Measurements from ENCODE around the gene ATP6V1E1.

DNA sequence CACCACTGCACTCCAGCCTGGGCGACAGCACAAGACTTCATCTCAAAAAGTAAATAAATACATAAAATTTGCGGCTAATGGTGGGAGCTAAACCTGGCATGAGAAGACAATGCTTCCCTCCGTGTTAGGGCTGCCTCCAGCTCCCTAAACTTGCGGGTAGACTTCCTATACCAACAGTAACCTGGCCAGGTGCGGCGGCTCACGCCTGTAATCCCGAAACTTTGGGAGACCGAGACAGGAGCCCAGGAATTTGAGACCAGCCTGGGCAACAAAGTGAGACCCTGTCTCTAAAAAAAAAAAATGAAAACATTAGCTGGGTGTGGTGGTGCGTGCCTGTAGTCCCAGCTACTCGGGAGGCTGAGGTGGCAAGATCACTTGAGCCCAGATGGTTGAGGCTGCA lies 39.9 kb downstream of the ATP6V1E1 start:
- no peak for TF ChIP-seq POLR2AphosphoS5 (IDR thresholded peaks at IDR 0.05; ENCODE audit: borderline replicate concordance, low read depth, low read length)
- no peak for TF ChIP-seq EZH2 (IDR thresholded peaks at IDR 0.05)
- no peak for TF ChIP-seq FOXP2 (optimal IDR thresholded peaks at IDR 0.05; ENCODE audit: control extremely low read depth, extremely low read length, insufficient read depth)
